ENCODE results near the gene PLEKHA7.

Gene PLEKHA7

DNA sequence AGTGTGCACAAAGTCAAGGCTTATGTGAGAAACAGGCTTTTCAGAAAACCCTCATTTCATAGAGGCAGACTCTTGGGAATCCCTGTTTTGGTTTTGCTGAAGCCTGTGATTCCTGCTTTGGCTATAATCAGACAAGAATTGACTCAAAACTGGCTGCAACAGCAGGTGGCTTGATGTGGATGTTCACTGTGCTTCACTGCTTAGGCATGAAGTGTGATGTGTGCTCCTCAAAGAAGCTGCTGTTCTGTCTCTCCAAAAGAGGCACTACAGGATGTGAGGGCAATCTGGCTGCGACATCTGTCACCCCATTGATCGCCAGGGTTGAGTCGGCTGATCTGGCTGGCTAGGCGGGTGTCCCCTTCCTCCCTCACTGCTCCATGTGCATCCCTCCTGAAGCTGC lies 172.2 kb downstream of the PLEKHA7 start:
- TF ChIP-seq, protein P1, sequence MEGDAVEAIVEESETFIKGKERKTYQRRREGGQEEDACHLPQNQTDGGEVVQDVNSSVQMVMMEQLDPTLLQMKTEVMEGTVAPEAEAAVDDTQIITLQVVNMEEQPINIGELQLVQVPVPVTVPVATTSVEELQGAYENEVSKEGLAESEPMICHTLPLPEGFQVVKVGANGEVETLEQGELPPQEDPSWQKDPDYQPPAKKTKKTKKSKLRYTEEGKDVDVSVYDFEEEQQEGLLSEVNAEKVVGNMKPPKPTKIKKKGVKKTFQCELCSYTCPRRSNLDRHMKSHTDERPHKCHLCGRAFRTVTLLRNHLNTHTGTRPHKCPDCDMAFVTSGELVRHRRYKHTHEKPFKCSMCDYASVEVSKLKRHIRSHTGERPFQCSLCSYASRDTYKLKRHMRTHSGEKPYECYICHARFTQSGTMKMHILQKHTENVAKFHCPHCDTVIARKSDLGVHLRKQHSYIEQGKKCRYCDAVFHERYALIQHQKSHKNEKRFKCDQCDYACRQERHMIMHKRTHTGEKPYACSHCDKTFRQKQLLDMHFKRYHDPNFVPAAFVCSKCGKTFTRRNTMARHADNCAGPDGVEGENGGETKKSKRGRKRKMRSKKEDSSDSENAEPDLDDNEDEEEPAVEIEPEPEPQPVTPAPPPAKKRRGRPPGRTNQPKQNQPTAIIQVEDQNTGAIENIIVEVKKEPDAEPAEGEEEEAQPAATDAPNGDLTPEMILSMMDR (IDR thresholded peaks at IDR 0.05; ENCODE audit: insufficient read depth, low read length) = no peak
- TF ChIP-seq, protein P2, sequence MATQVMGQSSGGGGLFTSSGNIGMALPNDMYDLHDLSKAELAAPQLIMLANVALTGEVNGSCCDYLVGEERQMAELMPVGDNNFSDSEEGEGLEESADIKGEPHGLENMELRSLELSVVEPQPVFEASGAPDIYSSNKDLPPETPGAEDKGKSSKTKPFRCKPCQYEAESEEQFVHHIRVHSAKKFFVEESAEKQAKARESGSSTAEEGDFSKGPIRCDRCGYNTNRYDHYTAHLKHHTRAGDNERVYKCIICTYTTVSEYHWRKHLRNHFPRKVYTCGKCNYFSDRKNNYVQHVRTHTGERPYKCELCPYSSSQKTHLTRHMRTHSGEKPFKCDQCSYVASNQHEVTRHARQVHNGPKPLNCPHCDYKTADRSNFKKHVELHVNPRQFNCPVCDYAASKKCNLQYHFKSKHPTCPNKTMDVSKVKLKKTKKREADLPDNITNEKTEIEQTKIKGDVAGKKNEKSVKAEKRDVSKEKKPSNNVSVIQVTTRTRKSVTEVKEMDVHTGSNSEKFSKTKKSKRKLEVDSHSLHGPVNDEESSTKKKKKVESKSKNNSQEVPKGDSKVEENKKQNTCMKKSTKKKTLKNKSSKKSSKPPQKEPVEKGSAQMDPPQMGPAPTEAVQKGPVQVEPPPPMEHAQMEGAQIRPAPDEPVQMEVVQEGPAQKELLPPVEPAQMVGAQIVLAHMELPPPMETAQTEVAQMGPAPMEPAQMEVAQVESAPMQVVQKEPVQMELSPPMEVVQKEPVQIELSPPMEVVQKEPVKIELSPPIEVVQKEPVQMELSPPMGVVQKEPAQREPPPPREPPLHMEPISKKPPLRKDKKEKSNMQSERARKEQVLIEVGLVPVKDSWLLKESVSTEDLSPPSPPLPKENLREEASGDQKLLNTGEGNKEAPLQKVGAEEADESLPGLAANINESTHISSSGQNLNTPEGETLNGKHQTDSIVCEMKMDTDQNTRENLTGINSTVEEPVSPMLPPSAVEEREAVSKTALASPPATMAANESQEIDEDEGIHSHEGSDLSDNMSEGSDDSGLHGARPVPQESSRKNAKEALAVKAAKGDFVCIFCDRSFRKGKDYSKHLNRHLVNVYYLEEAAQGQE (IDR thresholded peaks at IDR 0.05; ENCODE audit: insufficient replicate concordance, low read depth) = no peak
- TF ChIP-seq POLR2AphosphoS5 (IDR thresholded peaks at IDR 0.05; ENCODE audit: low read depth) (no peak), GABPA (IDR thresholded peaks at IDR 0.05; ENCODE audit: low read depth) (no peak), SPI1 (IDR thresholded peaks at IDR 0.05; ENCODE audit: borderline replicate concordance, low read depth) (no peak)
- no peak overlapping the region for H3K27ac ChIP-seq (replicated peaks)
- no peak overlapping the region for H3K4me3 ChIP-seq (replicated peaks; ENCODE audit: insufficient read depth, low read length)
- no peaks in the 10 kb centered on the region for H3K27me3 ChIP-seq (ENCODE audit: insufficient read depth, poor library complexity, severe bottlenecking)
- no peak for DNase-seq (ENCODE audit: low read depth in 1 of 2, low spot score in 1 of 2)

DNA sequence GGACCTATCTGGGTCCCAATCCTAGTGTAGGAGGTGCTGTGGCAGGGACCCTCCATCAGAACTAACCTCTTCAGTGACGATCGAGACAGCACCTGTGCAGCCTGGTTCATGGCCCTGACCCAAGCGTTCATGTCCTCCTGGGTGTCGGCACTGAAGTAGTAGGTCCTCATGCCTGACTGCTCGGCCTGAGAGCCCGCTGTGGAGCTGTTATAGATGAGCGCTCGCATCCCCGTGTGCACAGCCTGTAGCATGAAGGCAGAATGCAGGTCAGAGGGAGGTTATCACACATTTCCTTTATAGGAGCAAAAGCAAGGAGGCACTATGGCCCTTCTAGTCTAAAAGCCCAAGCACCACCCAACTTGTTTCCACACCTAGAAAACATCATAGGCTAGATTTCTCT lies 172.7 kb downstream of the PLEKHA7 start:
- H3K27me3 ChIP-seq (ENCODE audit: insufficient read depth, poor library complexity, severe bottlenecking) = no peaks in the 10 kb centered on the region
- H3K27ac ChIP-seq (replicated peaks) = no peak overlapping the region
- DNase-seq (ENCODE audit: low read depth in 1 of 2, low spot score in 1 of 2) = no peak
- TF ChIP-seq, protein P1 (IDR thresholded peaks at IDR 0.05; ENCODE audit: insufficient read depth, low read length) = no peak
- no peak for TF ChIP-seq POLR2AphosphoS5 (IDR thresholded peaks at IDR 0.05; ENCODE audit: low read depth)
- no peak for TF ChIP-seq GABPA (IDR thresholded peaks at IDR 0.05; ENCODE audit: low read depth)
- TF ChIP-seq SPI1 (IDR thresholded peaks at IDR 0.05; ENCODE audit: borderline replicate concordance, low read depth) = no peak
- TF ChIP-seq, protein P2 (IDR thresholded peaks at IDR 0.05; ENCODE audit: insufficient replicate concordance, low read depth) = no peak
- H3K4me3 ChIP-seq (replicated peaks; ENCODE audit: insufficient read depth, low read length) = no peak overlapping the region

DNA sequence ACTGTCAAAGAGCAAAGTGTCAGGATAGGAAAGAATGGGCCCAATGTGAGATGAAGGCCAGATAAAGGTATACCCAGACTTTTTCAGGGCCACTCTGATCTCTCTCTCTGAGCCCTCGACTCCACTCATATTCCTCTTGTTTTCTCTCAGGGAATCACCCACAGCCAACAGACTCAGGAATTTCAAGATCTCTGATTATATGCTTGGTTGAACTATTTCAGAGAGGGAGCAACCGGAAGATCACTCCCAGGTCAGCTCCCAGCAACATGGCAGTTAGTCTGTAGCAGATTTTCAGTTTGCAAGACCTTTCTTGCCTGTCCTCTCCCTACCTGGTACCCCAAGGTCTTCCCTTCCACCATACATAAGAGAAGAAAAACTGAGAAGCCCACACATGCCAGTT lies 173.3 kb downstream of the PLEKHA7 start:
- H3K27me3 ChIP-seq (ENCODE audit: insufficient read depth, poor library complexity, severe bottlenecking) = no peaks in the 10 kb centered on the region
- TF ChIP-seq, protein P1 (IDR thresholded peaks at IDR 0.05; ENCODE audit: insufficient read depth, low read length) = no peak
- TF ChIP-seq POLR2AphosphoS5 (IDR thresholded peaks at IDR 0.05; ENCODE audit: low read depth) (no peak), SPI1 (IDR thresholded peaks at IDR 0.05; ENCODE audit: borderline replicate concordance, low read depth) (no peak), GABPA (IDR thresholded peaks at IDR 0.05; ENCODE audit: low read depth) (no peak)
- TF ChIP-seq, protein P2 (IDR thresholded peaks at IDR 0.05; ENCODE audit: insufficient replicate concordance, low read depth) = no peak
- no peak for DNase-seq (ENCODE audit: low read depth in 1 of 2, low spot score in 1 of 2)
- no peak overlapping the region for H3K27ac ChIP-seq (replicated peaks)
- H3K4me3 ChIP-seq (replicated peaks; ENCODE audit: insufficient read depth, low read length) = no peak overlapping the region
